ENCODE data around the gene APEH. TPM values are rescaled to one million over a fixed set of nuclear protein-coding genes. Genes with fewer than 3 reads are reported as not detected.

Gene APEH
- total and polyA plus RNA-seq, 2 donors from 2014 or later, result 138 to 143 TPM

DNA sequence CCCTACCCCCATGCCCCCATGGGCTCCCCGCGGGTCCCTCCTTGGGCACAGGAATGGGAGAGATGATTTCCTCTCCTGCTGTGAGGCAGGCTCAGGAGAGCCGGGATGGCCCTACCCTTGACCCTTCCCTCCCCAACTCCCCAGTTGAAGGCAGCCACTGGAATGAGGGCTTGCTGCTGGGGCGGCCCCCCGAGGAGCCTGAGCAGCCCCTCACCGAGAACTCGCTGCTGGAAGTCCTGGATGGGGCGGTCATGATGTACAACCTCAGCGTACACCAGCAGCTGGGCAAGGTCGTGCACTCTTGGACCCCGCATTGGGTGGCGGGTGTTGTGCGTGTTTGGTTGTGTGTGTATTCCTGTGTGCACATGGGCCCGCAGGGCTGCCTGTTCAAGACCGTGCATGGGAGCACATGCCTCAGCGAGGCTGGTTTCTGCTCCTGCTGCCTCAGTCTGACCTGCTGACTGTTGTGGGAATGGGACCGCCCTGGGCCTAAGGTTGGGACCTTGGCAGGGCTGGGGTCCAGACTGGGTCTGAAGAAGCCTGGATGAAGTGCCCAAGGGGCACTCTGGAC lies 31.3 kb downstream of the APEH start:
- intact Hi-C loops (cut with DNase I), result no loop called here
- FAIRE-seq (no peak), DNase-seq (no peak)
- H3K27me3 ChIP-seq (ENCODE audit: control insufficient read depth, insufficient read depth, low read length), result no peaks in the 10 kb centered on the region
- H3K27ac ChIP-seq (ENCODE audit: low read depth in 2 of 2, low read length in 2 of 2), result no peak overlapping the region
- TF ChIP-seq, protein P1, sequence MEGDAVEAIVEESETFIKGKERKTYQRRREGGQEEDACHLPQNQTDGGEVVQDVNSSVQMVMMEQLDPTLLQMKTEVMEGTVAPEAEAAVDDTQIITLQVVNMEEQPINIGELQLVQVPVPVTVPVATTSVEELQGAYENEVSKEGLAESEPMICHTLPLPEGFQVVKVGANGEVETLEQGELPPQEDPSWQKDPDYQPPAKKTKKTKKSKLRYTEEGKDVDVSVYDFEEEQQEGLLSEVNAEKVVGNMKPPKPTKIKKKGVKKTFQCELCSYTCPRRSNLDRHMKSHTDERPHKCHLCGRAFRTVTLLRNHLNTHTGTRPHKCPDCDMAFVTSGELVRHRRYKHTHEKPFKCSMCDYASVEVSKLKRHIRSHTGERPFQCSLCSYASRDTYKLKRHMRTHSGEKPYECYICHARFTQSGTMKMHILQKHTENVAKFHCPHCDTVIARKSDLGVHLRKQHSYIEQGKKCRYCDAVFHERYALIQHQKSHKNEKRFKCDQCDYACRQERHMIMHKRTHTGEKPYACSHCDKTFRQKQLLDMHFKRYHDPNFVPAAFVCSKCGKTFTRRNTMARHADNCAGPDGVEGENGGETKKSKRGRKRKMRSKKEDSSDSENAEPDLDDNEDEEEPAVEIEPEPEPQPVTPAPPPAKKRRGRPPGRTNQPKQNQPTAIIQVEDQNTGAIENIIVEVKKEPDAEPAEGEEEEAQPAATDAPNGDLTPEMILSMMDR (IDR thresholded peaks at IDR 0.05; ENCODE audit: borderline replicate concordance, extremely low read depth, insufficient read depth), result no peak
- H3K9ac ChIP-seq (ENCODE audit: low read length in 3 of 3), result no peak overlapping the region
- H3K4me3 ChIP-seq (ENCODE audit: low read length in 3 of 3), result no peak overlapping the region
- no peaks in the 10 kb centered on the region for H3K4me1 ChIP-seq (ENCODE audit: control insufficient read depth in 2 of 3, insufficient read depth in 2 of 3, low read depth in 1 of 3, low read length in 3 of 3)
- no peaks in the 10 kb centered on the region for H3K9me3 ChIP-seq (ENCODE audit: control insufficient read depth in 2 of 3, insufficient read depth in 1 of 3, low read length in 3 of 3)
- H3K36me3 ChIP-seq (ENCODE audit: control insufficient read depth in 2 of 3, insufficient read depth in 3 of 3, low read length in 3 of 3), result peaks cover 0 to 24% (median 13%) of the 10 kb centered on the region in 3 donors

DNA sequence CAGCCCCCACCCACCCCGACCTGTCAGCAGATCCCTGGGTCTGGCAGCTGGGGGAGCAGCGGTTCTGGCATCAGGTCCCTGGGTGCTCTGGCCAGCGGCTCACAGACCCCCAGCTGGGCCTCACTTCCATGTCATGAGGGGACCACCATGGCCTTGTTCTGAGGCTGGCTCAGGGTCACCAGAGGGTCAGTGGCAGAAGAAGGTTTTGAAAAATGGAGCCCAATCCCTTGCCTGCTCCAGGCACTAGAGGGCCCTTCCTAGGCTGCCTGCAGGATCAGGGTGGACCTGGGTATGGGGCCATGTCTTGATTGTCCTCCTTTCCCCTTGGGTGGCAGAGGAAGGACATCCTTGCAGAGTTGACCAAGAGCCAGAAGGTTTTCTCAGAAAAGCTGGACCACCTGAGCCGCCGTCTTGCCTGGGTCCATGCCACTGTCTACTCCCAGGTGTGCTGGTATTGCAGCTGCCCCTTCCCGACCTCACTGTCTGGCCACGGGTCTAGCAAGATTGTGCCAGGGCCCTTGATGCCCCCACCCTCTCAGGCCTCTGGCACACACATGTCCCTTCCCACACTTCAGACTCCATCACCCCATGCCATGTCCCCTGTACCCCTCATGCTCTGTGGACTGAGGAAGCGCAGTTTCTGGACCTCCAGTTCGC lies 32.4 kb downstream of the APEH start:
- no peak overlapping the region for H3K9ac ChIP-seq (ENCODE audit: low read length in 3 of 3)
- no peaks in the 10 kb centered on the region for H3K27me3 ChIP-seq (ENCODE audit: control insufficient read depth, insufficient read depth, low read length)
- DNase-seq (no peak), FAIRE-seq (no peak)
- no peak overlapping the region for H3K4me3 ChIP-seq (ENCODE audit: low read length in 3 of 3)
- peaks cover 0 to 21% (median 6%) of the 10 kb centered on the region in 3 donors for H3K36me3 ChIP-seq (ENCODE audit: control insufficient read depth in 2 of 3, insufficient read depth in 3 of 3, low read length in 3 of 3)
- intact Hi-C loops (cut with DNase I), result no loop called here
- H3K27ac ChIP-seq (ENCODE audit: low read depth in 2 of 2, low read length in 2 of 2), result no peak overlapping the region
- TF ChIP-seq, protein P1 (IDR thresholded peaks at IDR 0.05; ENCODE audit: borderline replicate concordance, extremely low read depth, insufficient read depth), result no peak
- no peaks in the 10 kb centered on the region for H3K9me3 ChIP-seq (ENCODE audit: control insufficient read depth in 2 of 3, insufficient read depth in 1 of 3, low read length in 3 of 3)
- H3K4me1 ChIP-seq (ENCODE audit: control insufficient read depth in 2 of 3, insufficient read depth in 2 of 3, low read depth in 1 of 3, low read length in 3 of 3), result no peaks in the 10 kb centered on the region

DNA sequence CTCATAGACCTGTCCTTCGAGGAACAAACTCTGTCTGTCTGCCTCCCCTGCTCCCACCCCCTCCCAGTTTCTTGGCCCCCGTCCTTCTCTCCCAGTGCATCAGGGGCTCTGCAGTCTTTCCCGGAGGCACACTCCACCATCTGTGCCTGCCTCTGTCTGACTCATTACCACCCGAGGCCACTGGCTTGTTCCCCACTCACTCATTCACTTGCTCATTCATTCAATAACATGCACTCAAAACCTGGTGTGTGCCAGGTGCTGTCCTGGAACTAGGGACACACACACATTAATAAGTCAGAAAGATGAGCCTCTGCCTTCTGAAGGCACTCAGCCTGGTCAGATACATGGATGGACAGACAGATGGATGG lies 32.9 kb downstream of the APEH start:
- TF ChIP-seq, protein P1 (IDR thresholded peaks at IDR 0.05; ENCODE audit: borderline replicate concordance, extremely low read depth, insufficient read depth), result no peak
- Histone ChIP-seq H3K4me1 (ENCODE audit: control insufficient read depth in 2 of 3, insufficient read depth in 2 of 3, low read depth in 1 of 3, low read length in 3 of 3) (no peaks in the 10 kb centered on the region), H3K9me3 (ENCODE audit: control insufficient read depth in 2 of 3, insufficient read depth in 1 of 3, low read length in 3 of 3) (no peaks in the 10 kb centered on the region), H3K9ac (ENCODE audit: low read length in 3 of 3) (no peak overlapping the region), H3K36me3 (ENCODE audit: control insufficient read depth in 2 of 3, insufficient read depth in 3 of 3, low read length in 3 of 3) (peaks cover 0 to 19% (median 6%) of the 10 kb centered on the region in 3 donors), H3K27ac (ENCODE audit: low read depth in 2 of 2, low read length in 2 of 2) (no peak overlapping the region), H3K27me3 (ENCODE audit: control insufficient read depth, insufficient read depth, low read length) (no peaks in the 10 kb centered on the region), H3K4me3 (ENCODE audit: low read length in 3 of 3) (no peak overlapping the region)
- intact Hi-C loops (cut with DNase I), result no loop called here
- DNase-seq (no peak), FAIRE-seq (no peak)

All from kidney (tissue), 14 donors.